ENCODE measurements around the gene TAF3.

DNA sequence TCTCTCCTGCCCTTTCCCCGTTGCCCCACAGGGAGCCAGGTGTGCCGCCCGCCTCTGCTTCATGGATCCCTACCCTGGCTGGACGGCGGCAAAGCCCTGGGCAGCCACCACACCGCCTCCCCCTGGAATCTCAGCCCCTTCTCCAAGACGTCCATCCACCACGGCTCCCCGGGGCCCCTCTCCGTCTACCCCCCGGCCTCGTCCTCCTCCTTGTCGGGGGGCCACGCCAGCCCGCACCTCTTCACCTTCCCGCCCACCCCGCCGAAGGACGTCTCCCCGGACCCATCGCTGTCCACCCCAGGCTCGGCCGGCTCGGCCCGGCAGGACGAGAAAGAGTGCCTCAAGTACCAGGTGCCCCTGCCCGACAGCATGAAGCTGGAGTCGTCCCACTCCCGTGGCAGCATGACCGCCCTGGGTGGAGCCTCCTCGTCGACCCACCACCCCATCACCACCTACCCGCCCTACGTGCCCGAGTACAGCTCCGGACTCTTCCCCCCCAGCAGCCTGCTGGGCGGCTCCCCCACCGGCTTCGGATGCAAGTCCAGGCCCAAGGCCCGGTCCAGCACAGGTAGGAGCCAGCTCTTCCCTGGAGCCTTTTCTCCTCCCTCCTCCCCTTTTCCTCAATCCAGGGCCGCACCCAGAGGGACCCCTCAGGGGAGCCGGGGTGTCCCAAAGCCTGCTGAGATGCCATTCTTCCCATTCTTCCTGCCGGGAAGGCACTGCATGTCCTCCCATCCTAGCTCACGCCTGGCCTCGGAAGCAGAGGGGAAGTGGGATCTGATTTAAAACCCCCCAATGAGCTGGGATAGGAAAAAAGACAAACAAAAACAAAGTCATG is 240.2 kb downstream of the TAF3 start:
- TF ChIP-seq, protein P1, sequence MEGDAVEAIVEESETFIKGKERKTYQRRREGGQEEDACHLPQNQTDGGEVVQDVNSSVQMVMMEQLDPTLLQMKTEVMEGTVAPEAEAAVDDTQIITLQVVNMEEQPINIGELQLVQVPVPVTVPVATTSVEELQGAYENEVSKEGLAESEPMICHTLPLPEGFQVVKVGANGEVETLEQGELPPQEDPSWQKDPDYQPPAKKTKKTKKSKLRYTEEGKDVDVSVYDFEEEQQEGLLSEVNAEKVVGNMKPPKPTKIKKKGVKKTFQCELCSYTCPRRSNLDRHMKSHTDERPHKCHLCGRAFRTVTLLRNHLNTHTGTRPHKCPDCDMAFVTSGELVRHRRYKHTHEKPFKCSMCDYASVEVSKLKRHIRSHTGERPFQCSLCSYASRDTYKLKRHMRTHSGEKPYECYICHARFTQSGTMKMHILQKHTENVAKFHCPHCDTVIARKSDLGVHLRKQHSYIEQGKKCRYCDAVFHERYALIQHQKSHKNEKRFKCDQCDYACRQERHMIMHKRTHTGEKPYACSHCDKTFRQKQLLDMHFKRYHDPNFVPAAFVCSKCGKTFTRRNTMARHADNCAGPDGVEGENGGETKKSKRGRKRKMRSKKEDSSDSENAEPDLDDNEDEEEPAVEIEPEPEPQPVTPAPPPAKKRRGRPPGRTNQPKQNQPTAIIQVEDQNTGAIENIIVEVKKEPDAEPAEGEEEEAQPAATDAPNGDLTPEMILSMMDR (optimal IDR thresholded peaks at IDR 0.05 in 1 of 3, IDR thresholded peaks at IDR 0.05 in 1 of 3, conservative IDR thresholded peaks at IDR 0.05 in 1 of 3; ENCODE audit: extremely low read depth in 1 of 3, insufficient read depth in 2 of 3, low read length in 3 of 3) = no peak
- TF ChIP-seq EZH2 (IDR thresholded peaks at IDR 0.05; ENCODE audit: low read length) = no peak

All from keratinocyte (primary cell).